D341Med (cell line): ENCODE data around the gene RRM1.
"Not testable (repeated sequence)": the region's sequence is repeated elsewhere in the genome, so short reads cannot be mapped to it uniquely, and the experiment has no call there.

ENCODE experiments used
- DNase-seq: peaks from one replicate; pipeline ENCODE4 v3.0.0; 2012; ENCODE audit warnings: low spot score

RRM1 gene

GRCh38 chr11:4083198-4083597 lies 11.4 kb upstream of the RRM1 start:
- DNase-seq, result no peak

- peak; percentile 64 for DNase-seq
Measured at GRCh38 chr11:4084406-4085125, 10.0 kb upstream of the RRM1 start.

- DNase-seq, result no peak
Measured at GRCh38 chr11:4085575-4085974, 9.0 kb upstream of the RRM1 start.

- no peak for DNase-seq
Measured at GRCh38 chr11:4086575-4087353, 7.8 kb upstream of the RRM1 start.

- DNase-seq, result no peak
Measured at GRCh38 chr11:4087551-4087950, 7.0 kb upstream of the RRM1 start.

- DNase-seq, result no peak
Measured at GRCh38 chr11:4090258-4090657, 4.3 kb upstream of the RRM1 start.

- DNase-seq, result no peak
Measured at GRCh38 chr11:4092026-4092425, 2.6 kb upstream of the RRM1 start.

GRCh38 chr11:4093519-4094347 lies 866 bp upstream of the RRM1 start:
- no peak for DNase-seq

GRCh38 chr11:4095509-4096230 lies 1.1 kb downstream of the RRM1 start:
- DNase-seq, result no peak

GRCh38 chr11:4098026-4098621 lies 3.5 kb downstream of the RRM1 start:
- no peak for DNase-seq

- no peak for DNase-seq
Measured at GRCh38 chr11:4102711-4103110, 8.1 kb downstream of the RRM1 start.

GRCh38 chr11:4103269-4103668 lies 8.7 kb downstream of the RRM1 start:
- no peak for DNase-seq

GRCh38 chr11:4105916-4106315 lies 11.3 kb downstream of the RRM1 start:
- DNase-seq, result no peak

GRCh38 chr11:4111834-4112233 lies 17.2 kb downstream of the RRM1 start:
- DNase-seq, result no peak

- DNase-seq, result no peak
Measured at GRCh38 chr11:4115128-4115527, 20.5 kb downstream of the RRM1 start.

GRCh38 chr11:4118107-4118506 lies 23.5 kb downstream of the RRM1 start:
- no peak for DNase-seq

- no peak for DNase-seq
Measured at GRCh38 chr11:4123218-4123617, 28.6 kb downstream of the RRM1 start.

GRCh38 chr11:4125141-4125540 lies 30.5 kb downstream of the RRM1 start:
- no peak for DNase-seq

- no peak for DNase-seq
Measured at GRCh38 chr11:4127357-4127756, 32.8 kb downstream of the RRM1 start.

- DNase-seq, result not testable (repeated sequence)
Measured at GRCh38 chr11:4130219-4130618, 35.6 kb downstream of the RRM1 start.

GRCh38 chr11:4134806-4135205 lies 40.2 kb downstream of the RRM1 start:
- DNase-seq, result no peak

- no peak for DNase-seq
Measured at GRCh38 chr11:4138497-4138896, 43.9 kb downstream of the RRM1 start.
